Glomerular endothelial cell (primary cell): ENCODE results near the gene CDX1. TPM values are rescaled to one million over a fixed set of nuclear protein-coding genes. Genes with fewer than 3 reads are reported as not detected.

Source experiments
- DNase-seq: peaks from one replicate; pipeline ENCODE4 v3.0.0-alpha.2; 2011; ENCODE audit warnings: low read depth, low spot score; ENCODE audit errors: extremely low read depth
- total RNA-seq: library from RNA; depleted of rRNA; stranded (reverse); fragments of >200 nt; gene quantifications from 2 replicates; pipeline ENCODE4 v1.2.3, GENCODE V29; 2015

The CDX1 gene
- total RNA-seq, 1 donor from 2014 or later, result not detected

- no peak for DNase-seq
These were observed 35.1 kb upstream of the CDX1 start for GRCh38 chr5:150131461-150131860.

DNA sequence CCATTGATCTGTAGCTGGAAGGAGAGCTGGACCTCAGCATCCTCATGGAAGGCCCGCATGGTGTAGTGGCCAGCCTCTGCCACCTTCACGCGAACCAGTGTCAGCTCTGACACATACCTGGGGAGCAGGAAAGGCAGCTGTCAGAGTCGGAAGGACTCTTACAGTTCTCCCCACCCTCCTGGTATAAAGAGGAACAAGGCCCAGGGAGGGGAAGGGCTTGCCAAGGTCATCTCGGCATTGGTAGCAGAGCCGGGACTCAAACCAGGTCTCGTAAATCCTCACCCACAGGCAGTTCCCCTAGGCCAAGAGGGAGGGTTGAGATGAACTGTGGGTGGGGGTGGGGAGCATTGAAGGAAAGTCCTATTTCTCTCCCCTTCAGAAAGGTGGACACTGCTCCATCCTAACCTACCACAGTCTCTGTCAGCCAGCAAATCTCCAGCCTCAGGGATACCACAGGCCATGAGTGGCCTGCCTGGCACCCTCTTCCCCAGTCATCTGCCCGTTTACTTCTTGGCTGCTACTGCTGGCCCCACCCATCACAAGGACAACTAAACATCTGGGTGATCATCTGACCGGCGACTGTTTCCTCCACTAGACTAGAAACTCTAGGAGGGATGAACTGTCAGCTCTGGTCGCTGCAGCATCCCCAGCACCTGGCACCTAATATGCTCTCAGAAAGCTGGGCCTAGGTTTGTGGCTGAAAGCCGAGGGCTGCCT is 34.4 kb upstream of the CDX1 start:
- DNase-seq, result no peak

- DNase-seq, result no peak
These were observed 33.8 kb upstream of the CDX1 start for GRCh38 chr5:150132740-150133139.

GRCh38 chr5:150133581-150134197 is 32.9 kb upstream of the CDX1 start:
- no peak for DNase-seq

GRCh38 chr5:150134198-150134588 is 32.4 kb upstream of the CDX1 start:
- no peak for DNase-seq

GRCh38 chr5:150135557-150136304 is 30.8 kb upstream of the CDX1 start:
- DNase-seq, result no peak

DNA sequence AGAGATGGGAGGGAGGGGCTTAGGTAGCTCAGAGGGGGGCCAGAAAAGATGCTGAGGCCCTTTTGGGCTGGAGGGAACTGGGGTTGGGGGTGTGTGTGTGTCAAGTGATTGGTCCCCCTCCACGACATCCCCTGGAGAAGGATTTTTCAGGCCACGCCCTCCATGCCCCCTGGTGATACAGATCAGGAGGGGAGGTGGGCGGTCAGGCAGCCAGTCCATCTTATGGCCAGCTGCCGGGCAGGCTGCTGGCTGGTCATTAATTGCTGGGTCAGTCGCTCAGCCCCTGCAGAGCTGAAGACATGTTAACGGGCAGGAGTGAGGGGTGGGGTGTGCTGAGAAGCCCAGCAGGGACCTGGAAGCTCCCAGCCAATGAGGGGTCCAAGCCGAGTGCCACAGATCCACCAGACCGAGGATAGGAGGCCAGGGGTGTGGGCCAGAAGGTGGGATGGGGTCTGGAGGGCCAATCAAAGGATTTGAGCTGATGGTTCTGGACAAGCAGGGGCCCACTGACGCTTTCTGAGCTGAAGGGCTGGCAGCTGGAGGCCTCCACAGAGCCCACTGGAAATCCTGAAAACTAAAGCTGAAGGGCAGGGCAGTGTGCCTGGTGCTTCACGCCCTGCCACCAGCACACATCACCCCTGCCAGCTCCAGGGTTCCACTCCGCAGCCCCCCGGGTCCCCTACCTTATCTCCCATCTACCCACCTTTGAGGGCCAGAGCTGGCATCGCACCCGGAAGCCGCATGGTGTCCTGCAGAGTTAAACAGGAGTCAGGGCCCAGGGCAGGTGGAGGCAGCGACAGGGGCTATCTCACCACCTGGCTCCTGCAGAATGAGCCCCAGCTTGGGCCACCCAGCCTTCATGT is 30.0 kb upstream of the CDX1 start:
- DNase-seq, result no peak

GRCh38 chr5:150137168-150137957 is 29.2 kb upstream of the CDX1 start:
- DNase-seq, result no peak

- DNase-seq, result no peak
These were observed 28.6 kb upstream of the CDX1 start for GRCh38 chr5:150137997-150138396.

DNA sequence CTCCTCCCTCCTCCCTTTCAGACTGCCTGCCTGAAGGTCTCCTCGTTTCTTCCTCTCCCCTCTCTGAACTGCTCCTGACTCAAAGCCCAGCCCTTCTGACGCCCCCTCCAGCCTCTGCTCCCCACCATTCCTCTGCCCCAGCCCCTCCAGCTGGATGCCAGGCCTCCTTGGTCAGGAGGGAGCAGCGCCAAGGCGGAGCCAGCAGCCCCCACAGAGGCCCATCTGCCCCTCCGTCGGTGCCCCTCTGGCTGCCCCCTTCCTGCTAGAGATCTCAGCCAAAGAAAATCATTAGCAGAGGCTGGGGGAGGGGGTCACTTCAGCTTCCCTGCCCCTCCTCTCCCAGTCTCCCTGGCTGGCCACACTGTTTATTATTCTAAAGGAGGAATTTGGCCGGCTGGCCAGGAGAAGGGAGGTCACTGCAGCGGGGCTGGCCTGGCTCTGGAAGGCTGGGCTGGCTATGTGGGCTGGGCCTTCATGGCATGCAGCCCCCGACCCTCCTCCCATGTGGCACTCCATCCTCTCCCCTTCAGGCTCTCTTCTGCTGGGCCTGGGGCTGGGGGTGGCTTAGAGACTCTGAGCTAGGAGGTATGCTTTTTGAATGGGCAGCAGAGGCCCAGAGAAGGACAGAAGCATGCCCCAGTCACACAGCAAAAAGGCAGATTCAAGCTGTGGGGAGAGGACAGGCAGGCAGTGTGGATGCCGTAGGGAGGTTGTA is 27.9 kb upstream of the CDX1 start:
- no peak for DNase-seq

GRCh38 chr5:150139334-150139733 is 27.2 kb upstream of the CDX1 start:
- no peak for DNase-seq

DNA sequence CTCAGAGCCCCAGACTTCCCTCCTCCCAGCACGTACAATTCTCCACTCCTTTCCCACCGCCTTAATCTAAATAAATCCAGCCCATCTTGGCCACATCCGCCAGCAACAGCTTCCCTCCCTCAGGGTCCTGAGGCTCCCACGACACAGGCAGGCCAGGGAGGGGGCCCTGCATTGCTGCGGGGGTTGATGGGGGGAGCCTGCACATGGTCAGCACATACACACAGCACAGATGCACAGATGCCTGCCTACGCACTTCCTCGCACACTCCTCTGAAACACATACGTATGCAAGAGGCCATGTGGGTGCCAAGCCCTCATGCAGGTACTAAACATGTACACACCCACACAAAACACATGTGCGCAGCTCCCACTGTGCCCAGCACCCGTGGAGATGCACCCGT is 25.7 kb upstream of the CDX1 start:
- no peak for DNase-seq

GRCh38 chr5:150141544-150142184 is 24.9 kb upstream of the CDX1 start:
- no peak for DNase-seq

DNA sequence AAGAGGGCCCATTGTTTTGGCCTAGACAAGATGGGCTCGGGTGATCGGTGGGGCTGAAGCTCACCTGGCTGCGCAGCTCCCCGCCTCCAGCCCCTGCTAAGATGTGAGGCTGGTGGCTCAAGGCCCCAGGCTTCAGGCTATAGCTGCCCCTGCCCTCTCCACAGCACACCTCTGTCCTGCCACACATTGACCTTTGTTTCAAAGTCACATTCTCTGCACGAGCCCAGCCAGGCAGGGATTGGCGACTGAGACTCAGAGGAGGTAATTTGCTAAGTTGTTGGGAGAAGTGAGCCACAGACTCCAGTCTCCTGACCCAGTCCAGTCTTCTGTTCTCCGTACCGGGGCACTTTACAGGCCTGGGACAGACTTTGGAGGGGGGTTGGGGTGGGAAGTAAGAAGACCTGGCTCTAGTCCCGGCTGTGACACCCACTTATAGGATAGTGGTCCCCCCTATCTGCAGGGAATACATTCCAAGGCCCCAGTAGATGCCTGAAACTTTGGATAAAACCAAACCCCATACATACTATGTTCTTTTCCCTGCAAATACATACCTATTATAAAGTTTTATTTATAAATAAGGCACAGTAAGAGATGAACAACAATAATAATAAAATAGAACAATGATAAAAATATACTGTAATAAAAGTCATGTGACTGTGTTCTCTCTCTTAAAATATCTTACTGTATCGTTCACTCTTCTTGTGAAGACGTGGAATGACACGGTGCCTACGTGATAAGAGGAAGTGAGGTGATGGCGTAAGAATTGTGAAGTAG is 24.2 kb upstream of the CDX1 start:
- no peak for DNase-seq

GRCh38 chr5:150142959-150143349 is 23.6 kb upstream of the CDX1 start:
- no peak for DNase-seq

GRCh38 chr5:150143350-150144245 is 23.0 kb upstream of the CDX1 start:
- no peak for DNase-seq

DNA sequence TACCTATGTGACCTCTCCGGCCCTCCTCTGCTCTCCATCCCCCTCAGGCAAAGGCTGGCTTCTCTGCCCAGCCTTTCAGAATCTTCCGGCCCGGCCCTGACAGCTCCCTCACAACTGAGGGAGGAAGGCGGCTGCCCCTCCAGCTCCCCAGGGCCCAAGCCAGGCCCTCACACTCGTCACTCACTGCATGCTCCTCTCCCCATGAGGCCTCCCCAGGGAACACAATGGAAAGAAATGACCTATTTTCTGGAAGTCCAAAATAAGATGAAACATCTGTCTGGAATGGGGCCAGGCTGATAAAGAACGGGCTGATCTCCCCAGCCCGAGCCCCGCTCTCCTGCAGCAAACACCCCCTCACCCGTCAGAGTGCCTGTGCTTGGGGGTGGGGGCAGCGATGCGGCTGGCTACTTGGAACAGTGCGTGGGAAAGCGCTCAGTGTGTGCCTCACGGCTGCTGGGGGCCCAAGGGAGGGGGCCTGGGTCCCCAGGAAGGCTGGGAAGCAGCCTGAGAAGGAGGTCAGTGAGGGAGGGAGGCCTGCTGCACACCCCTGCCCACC is 22.3 kb upstream of the CDX1 start:
- no peak for DNase-seq
